ENCODE data around the gene PRRX2.

DNA sequence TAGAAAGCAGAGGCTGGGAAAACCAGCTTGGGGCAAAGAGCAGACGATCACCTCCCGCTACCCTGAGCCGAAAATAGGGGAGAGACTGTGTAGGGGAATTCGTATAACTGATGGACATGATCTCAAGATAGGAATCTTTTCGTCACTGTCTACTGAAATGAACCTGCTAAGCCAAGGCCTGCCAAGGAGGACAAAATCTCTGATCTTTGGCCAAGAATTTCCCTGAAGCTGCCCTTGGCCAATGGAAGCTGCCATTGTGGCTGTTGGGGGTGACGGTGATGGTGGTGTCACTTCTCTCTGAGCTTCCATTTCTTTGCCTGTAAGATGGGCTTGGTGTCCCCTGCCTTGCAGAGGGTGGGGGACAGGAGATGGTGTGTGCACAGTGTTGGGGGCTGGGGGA is 90.7 kb downstream of the PRRX2 start:
- TF ChIP-seq CREM (CRISPR knock-in tag; IDR thresholded peaks at IDR 0.05) (no peak), TP53 (CRISPR knock-in tag; IDR thresholded peaks at IDR 0.05) (no peak)

All from WTC11 (cell line).